Glomerular endothelial cell (primary cell): Measurements from ENCODE around the gene MYO9B. TPM values are rescaled to one million over a fixed set of nuclear protein-coding genes. Genes with fewer than 3 reads are reported as not detected.

Source experiments
- DNase-seq: peaks from one replicate; pipeline ENCODE4 v3.0.0-alpha.2; 2011; ENCODE audit warnings: low read depth, low spot score; ENCODE audit errors: extremely low read depth
- total RNA-seq: library from RNA; depleted of rRNA; stranded (reverse); fragments of >200 nt; gene quantifications from 2 replicates; pipeline ENCODE4 v1.2.3, GENCODE V29; 2015

Gene MYO9B
- total RNA-seq, 1 donor from 2014 or later: 125 TPM

DNA sequence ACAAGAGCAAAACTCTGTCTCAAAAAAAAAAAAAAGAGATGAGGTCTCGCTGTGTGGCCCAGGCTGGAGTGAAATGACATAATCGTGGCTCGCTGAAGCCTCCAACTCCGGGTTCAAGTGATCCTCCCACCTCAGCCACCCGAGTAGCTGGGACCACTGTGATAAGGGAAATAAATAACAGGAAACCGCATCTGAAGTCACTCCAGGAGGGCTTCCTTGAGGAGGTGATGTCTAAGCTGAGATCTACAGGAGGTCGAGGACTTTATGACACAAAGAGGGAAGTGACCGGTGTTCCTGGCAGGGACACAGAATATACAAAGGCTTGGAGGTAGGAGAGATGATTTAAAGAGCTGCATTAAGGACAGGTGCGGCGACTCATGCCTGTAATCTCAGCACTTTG lies 179.1 kb downstream of the MYO9B start:
- DNase-seq: no peak

DNA sequence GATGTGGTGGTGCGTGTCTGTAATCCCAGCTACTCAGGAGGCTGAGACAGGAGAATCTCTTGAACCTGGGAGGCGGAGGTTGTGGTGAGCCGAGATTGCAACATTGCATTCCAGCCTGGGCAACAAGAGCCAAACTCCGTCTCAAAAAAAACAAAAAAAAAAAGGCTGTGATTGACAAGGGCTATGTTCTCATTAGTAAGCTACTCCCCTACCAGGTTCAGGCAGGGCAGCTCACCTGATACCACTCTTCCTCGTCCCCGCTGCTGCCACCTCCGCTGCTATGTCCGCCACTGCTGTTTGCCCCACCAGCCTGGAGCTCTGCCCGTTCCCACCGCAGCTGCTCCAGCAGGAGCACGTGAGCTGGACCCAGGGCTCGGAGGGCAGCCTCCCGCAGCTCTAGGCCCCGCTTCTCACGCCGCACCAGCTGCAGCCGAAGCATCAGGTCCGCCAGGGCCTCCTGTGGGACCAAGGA lies 179.6 kb downstream of the MYO9B start:
- no peak for DNase-seq

DNA sequence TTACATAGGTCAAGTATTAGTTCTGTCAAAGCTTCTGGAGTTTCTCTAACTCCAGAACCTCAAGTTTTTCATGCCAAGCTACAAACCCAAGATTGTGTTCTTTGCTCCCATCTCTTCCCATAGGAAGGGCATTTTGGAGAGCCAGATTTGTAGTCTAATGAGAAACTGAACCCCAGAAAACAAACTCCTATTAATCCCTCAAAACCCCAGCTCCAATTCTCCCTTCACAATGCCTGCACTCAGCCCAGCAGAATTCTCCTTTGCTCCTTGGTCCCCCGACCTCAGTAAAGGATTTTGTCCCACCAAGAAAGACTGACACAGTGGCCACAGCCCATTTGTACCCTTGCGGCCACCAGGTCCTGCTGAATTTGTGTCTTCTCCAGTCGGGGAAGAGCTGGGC lies 180.6 kb downstream of the MYO9B start:
- no peak for DNase-seq

DNA sequence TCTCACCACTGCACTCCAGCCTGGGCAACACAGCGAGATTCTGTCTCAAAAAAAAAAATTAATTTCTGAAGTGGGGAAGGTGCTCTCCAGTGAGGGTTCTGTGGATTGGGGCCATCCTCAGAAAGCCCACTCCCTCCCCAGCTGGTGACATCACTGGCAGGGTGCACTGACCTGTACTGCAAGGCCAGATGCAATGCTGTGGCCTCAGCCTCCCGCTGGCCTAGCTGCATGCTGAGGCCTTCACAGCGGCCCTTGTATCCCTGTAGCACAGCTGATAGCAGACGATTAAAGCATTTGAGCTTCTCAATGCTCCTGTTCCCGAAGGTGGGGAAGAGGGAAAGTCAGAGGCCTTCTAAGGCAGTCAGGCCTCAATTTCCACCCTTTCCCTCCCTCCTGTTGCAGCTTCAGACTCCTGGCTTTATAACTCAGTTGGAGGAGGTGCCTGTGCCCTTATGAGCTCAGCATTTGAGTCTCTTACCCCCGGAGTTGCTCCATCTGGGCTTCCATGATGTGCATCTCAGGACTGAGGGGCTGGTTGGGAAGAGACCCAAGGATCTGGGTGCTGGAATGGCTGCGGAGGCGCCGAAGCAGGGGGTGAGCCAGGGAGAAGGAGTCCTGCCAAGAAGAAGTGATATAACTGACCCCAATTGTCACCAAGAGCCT lies 183.7 kb downstream of the MYO9B start:
- no peak for DNase-seq

DNA sequence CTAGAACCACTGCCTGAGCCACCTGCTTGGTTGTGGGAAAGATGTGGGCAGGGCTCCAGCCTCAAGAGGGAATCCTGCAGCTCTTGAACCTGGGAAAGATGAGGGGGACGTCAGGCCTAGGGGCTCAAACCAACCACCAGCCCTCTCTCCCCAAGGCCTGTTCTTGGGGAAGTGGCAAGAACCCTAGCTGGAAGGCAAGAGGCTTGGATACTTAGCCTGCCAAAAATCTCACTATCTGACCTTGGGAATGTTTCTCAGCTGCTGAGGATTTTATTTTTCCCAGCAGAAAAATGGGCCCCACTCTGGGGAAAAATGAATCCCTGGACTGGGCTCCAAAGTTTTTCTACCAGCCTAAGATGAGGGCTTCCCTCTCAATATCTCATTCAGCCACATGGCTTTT lies 184.4 kb downstream of the MYO9B start:
- DNase-seq: no peak

DNA sequence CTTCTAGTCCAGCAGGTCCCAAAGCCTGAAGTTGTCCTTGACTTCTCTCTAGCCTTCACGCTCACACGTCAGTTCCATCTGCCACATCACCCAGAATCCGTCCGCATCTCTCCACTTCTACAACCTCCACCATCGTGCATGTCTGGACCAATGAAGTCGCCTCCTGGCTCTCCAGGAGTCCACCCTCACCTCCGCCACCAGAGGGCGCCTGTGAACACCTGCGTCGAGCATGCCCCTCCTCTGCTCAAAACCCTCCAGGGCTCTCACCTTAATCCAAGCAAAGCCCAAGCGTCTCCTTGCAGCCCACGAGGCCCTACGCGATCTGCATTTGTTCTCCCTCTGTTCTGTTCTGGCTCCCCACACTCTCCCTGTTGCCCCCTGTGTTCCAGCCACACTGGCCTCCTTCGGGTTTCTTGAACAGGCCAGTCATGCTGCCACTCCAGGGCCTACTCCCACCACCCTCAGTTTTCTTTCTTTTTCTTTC lies 185.3 kb downstream of the MYO9B start:
- no peak for DNase-seq

DNA sequence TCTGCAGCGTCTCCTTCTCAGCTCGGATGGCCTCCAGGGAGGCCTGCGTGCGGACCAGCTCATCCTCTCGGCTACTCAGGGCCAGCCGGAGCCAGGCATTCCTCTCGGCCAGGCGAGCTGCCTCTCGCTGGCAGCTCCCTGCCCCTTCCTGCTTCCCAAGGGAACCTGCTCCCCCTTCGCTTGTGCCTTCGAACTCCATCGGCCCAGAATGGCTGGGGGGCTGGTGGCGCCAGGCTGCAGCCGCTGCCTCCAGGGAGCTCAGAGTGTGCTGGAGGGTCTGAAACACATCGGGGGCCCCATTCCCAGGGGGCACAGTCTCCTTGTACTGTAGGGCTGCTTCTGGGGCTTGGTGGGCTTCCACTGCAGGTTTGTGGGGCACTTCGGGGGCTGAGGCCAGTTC lies 187.0 kb downstream of the MYO9B start:
- no peak for DNase-seq

Other genes with a start within 250 kb of the MYO9B start
- 45.9 and 76.2 TPM in 2 replicates for gene SIN3B, start 246.4 kb upstream of the MYO9B start, total RNA-seq
- gene F2RL3, start 186.8 kb upstream of the MYO9B start, total RNA-seq: 12.4 and 79.1 TPM in 2 replicates
- 3.4 and 4.4 TPM in 2 replicates for gene CPAMD8, start 49.0 kb upstream of the MYO9B start, total RNA-seq
- gene HAUS8, start 325 bp upstream of the MYO9B start, total RNA-seq: 2.8 and 4.9 TPM in 2 replicates
- 24.5 and 32.5 TPM in 2 replicates for gene USE1, start 139.6 kb downstream of the MYO9B start, total RNA-seq
- gene OCEL1, start 150.4 kb downstream of the MYO9B start, total RNA-seq: 6.5 and 15.1 TPM in 2 replicates
- 68.1 and 75.5 TPM in 2 replicates for gene NR2F6, start 170.1 kb downstream of the MYO9B start, total RNA-seq
- gene USHBP1, start 189.0 kb downstream of the MYO9B start, total RNA-seq: 31.3 and 40.0 TPM in 2 replicates
- gene BABAM1, start 191.7 kb downstream of the MYO9B start, total RNA-seq: 78.9 and 94.9 TPM in 2 replicates
- gene ANKLE1, start 206.1 kb downstream of the MYO9B start, total RNA-seq: 0.39 and 4.3 TPM in 2 replicates
- 6.8 and 9.3 TPM in 2 replicates for gene ABHD8, start 227.6 kb downstream of the MYO9B start, total RNA-seq
- 91.0 and 103 TPM in 2 replicates for gene MRPL34, start 230.1 kb downstream of the MYO9B start, total RNA-seq
- 74.4 and 78.0 TPM in 2 replicates for gene DDA1, start 233.8 kb downstream of the MYO9B start, total RNA-seq